ENCODE data around the gene MYBPC3.
A peak's percentile ranks its signal among the peaks of the same experiment; 100 is the strongest.
"Not testable (repeated sequence)": the region's sequence is repeated elsewhere in the genome, so short reads cannot be mapped to it uniquely, and the experiment has no call there.

MYBPC3 gene

DNA sequence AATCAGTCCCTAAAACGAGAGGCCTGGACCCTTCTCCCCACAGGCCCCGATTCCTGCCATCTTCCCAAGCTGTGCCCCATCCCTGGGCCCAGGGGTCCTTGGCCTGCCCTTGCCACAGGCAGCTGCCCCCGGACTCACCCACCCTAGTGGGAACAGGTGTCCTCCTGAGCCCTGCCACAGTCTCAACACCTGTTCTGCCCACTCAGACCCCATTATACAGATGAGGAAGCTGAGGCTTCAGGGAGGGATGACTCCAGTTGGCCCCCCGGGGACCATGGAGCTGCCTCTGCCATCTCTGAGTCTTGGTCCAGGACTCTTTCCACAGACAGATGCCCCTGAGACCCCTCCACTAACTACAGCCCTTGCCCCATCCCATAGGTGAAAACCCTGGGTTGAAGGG, 15.9 kb downstream of the MYBPC3 start:
- DNase-seq, result no peak

DNA sequence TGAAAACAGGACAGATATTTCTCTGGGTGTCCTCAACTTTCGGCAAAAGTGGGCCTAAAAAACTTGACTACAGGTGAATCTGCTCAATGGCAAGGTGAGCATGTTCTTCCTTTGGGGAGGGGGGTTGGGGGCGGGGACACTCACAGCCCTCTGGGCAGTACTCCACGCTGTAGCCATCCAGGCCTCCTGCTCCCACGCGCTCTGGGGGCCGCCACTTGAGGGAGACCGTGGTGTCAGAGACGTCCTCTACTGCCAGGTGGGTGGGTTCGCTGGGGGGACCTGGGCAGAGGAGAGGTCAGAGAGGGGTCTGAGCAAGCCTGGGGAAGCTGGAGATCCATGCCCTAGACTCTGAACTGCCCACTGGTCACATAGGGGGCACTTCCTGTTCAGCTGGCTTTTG, 16.8 kb downstream of the MYBPC3 start:
- DNase-seq, result no peak

DNA sequence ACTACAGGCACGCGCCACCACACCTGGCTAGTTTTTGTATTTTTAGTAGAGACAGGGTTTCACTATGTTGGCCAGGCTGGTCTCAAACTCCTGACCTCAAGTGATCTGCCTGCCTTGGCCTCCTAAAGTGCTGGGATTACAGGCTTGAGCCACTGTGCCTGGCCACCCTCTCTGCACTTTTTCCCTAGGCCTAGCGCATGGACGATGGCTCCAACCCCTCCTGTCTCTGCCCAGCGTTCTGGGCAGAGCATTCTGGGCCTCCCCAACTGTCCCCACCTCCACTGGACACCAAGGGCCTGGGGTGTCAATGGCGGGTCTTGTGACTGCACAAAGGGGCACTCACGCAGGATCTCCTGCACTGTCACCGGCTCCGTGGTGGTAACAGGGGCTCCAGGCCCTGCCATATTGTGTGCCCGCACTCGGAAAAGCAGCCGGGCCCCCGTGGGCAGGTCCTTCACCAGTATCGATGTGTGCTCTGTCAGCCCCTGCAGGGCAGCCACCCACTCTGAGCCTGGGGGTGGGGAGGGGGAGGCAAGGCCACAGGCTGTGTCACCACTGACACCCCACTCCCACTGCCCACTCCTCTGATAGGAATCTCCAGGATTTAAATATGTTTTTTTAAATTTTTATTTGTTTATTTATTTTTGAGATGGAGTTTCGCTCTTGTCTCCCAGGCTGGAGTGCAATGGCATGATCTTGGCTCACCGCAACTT, 17.6 kb downstream of the MYBPC3 start:
- not testable (repeated sequence) for DNase-seq

- no peak for DNase-seq
These were observed 18.5 kb downstream of the MYBPC3 start for GRCh38 chr11:47333886-47334443.

DNA sequence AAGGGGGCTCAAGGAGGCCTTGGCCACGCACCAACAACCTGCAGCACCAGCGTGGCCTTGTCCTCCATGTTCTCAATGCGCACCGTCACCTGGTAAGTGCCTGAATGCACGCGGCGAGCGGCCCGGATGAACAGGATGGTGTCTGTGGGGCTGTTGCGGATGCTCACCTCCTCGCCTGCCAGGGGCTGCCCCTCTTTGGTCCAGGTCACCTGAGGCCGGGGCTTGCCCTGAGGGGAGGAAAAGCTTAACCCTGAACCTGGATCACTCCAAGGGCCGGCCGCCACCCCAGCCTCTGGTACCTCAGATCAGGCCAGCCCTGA, 19.0 kb downstream of the MYBPC3 start:
- no peak for DNase-seq

DNA sequence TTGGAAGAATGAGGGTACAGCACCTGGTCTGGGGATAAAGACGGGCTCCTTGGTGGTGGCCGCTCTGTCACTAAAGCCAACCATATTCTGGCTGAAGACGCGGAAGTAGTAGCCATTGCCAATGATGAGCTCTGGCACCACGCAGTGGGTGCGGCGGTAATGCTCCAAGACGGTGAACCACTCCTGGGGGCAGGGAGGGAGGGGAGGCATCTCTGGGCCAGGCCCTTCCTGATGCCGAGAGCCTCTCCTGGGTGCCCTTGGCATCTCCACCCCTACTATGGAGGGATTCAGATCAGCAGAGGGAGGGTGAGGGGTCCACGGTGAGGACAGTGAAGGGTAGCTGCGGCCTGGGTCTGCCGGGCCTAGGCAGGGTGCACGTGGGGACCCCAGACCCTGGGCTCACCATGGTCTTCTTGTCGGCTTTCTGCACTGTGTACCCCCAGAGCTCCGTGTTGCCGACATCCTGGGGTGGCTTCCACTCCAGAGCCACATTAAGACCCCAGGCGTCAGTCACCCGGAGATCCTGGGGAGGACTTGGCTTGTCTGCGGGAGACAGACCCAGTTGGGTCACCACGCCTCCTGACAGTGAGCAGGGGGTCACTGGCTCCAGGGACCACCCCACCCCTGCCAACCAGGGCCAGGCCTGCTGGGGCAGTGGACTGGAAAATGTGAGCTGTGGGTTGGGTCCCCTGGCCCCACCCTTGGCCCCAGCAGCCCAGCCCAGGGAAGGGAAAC, 19.5 kb downstream of the MYBPC3 start:
- no peak for DNase-seq

- DNase-seq, result no peak
These were observed 20.2 kb downstream of the MYBPC3 start for GRCh38 chr11:47332303-47332711.

DNA sequence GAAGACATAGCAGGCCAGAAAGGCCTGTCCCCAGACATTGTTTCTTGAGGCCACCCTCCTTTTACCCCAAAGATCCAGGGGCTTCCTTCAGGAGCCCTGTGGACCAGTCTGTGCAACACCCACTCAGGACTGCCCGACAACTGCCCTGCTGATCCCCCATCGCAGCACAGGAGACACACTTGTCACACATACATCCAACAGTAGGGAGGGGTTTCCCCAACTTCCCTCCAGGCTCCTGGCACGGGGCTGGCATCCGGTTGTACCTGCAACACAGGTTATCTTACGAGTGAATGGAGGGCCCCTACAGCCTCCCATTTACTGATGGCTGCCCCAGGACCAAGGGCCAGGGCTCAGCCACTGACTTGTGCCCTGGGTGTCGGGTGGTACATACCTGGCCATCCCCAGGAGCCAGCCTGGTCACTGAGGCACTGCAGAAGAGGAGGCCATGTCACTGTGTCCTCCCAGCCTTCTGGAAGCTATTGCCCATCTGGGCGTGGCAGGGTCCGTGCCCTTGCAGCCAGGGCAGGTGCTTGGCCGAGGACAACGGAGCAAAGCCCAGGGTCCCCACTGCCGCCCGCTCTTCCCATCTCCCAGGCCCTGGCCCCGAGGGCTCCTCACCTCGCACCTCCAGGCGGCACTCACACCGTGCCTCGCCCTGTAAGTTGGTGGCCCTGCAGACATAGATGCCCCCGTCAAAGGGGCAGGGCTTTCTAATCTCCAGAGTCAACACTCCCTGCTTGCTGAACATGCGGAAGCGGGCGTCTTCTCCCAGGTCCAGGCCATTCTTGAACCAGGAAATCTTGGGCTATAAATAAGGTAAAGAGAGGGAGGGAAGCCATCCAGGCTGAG, 20.8 kb downstream of the MYBPC3 start:
- no peak for DNase-seq

DNA sequence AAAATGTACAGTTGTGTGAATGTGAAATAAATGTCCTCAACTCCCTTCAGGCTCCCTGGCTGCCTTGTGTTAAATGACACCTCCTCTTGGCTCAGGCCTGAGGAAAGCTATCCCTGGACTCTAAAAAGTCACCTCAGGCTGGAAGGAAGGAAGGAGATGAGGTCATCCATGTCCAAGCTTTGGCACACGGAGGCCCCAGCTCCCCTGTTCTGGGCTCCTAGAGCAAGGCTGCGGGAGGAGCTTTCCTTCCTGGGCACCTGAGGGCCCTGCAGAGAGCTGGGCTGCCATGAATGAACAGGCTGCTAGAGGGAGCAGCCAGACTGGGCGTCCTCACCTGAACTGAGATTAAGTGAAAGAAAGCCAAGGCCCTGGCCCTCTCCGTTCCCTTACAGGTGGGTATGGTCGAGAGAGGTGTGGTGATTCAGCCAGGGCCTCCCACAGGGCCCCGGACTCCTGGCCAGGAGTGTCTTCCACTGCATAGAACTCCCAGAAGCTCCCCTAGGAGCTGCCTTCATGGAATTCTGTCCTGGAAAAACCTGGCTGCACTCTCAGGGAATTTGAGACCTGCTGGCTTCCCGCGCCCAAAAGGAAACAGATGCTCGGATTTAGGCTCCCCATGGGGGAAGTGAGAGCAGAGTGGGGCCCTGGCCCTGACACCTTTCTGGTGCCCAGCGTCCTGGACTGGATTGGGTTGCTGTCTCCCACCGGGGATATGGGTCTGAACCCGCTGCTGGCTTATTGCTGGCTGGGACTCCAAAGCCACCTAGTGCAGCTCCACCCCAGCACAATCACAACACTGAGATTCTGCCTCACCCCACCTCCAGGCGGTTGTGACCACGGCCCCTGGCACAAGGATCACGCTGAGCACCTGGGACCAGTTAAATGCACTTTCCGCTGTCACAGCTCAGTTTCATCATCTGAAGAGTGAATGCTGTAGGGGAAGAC, 22.2 kb downstream of the MYBPC3 start:
- DNase-seq, result no peak

- DNase-seq, result no peak
These were observed 23.0 kb downstream of the MYBPC3 start for GRCh38 chr11:47329431-47329986.

- DNase-seq, result no peak
These were observed 23.8 kb downstream of the MYBPC3 start for GRCh38 chr11:47328449-47329390.

GRCh38 chr11:47327949-47328348, 24.6 kb downstream of the MYBPC3 start:
- DNase-seq, result no peak

DNA sequence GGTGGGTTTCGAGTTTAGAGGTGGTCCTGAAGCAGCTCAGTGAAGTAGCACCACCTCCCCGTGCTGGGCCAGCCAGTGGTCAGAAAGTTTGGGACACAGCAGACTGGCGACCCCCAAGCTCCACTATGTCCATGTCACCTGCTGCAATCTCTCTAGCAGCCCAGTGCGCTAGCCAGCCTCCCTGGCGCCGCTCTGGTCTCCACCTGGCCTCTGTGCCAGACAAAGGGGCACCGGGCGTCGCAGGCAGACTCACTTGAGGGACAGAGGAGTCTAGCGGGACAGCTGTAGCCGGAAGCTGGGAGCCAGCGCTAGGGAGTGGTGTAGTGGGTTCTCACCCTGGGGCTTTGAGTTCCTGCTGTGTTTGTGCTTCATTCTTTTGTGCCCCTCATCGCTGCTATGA, 25.5 kb downstream of the MYBPC3 start:
- DNase-seq, result no peak

GRCh38 chr11:47326198-47326597, 26.3 kb downstream of the MYBPC3 start:
- no peak for DNase-seq

GRCh38 chr11:47325271-47326041, 27.0 kb downstream of the MYBPC3 start:
- no peak for DNase-seq

GRCh38 chr11:47324520-47324919, 28.0 kb downstream of the MYBPC3 start:
- DNase-seq, result no peak

- no peak for DNase-seq
These were observed 34.3 kb downstream of the MYBPC3 start for GRCh38 chr11:47318166-47318565.

DNA sequence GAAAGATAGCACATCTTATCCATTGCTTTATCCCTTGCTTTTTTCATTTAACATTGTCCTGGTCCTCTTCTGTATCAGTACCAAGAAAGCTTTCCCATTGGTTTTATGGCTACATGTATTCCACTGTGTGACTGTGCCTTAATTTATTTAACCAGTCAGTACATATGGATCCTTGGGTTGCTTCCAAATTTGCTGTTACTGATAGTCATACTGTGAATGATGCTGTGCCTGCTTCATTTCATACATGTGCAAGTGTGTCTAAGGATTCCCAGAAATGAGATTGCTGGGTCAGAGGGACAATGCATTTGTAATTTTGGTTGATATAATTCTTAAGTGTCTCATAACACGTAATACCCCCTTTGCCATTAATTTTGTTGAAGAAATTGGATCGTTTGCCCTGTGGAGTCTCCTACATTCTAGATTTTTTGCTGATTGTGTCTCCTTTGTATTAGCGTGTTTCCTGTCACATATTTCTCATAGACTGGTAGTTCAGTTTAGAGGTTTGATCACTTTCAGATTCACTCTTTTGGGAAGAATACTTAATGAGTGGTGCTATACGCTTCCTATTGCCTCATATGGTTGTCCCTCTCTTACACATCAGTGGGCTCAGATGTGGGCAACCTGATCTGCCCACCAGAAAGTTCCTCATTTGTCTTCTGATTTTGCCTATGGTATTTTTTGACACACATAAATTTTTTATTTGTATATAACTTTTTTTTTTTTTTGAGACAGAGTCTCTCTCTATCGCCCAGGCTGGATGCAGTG, 35.3 kb downstream of the MYBPC3 start:
- DNase-seq, result peak in 1 of 5 donors; percentile 30

DNA sequence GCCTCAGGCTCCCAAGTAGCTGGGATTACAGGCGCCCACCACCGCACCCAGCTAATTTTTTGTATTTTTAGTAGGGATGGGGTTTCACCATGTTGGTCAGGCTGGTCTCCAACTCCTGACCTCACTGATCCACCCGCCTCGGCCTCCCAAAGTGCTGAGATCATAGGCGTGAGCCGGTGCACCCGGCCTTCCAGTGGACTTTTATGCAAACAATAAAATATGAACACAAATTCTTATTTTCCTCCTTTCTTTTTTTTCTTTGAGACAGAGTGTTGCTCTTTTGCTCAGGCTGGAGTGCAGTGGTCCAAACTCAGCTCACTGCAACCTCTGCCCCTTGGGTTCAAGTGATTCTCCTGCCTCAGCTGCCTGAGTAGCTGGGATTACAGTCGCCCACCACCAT, 36.0 kb downstream of the MYBPC3 start:
- not testable (repeated sequence) for DNase-seq
